GM20000 (cell line): Measurements from ENCODE around the gene TMEM240.

Experiments used
- DNase-seq: peaks from one replicate; pipeline ENCODE4 v3.0.0; 2012; ENCODE audit warnings: low spot score
- CTCF ChIP-seq: IDR thresholded peaks from 2 replicates; pipeline ENCODE4 v1.5.1; 2012; ENCODE audit warnings: mild to moderate bottlenecking, control low read depth; ENCODE audit errors: extremely low read depth, missing control alignments

Gene TMEM240

GRCh38 chr1:1550087-1550486 is 9.7 kb upstream of the TMEM240 start:
- no peak for TF ChIP-seq CTCF

GRCh38 chr1:1548591-1548990 is 8.2 kb upstream of the TMEM240 start:
- no peak for DNase-seq
- TF ChIP-seq CTCF: no peak

More at GRCh38 chr1:1550087-1550486, 9.7 kb upstream of the TMEM240 start:
- DNase-seq: no peak

- DNase-seq: no peak
- TF ChIP-seq CTCF: no peak
These were observed 7.1 kb upstream of the TMEM240 start for GRCh38 chr1:1547476-1547875.

GRCh38 chr1:1547011-1547410 is 6.6 kb upstream of the TMEM240 start:
- TF ChIP-seq CTCF: no peak
- no peak for DNase-seq

GRCh38 chr1:1545946-1546737 is 5.7 kb upstream of the TMEM240 start:
- no peak for TF ChIP-seq CTCF
- DNase-seq: no peak

GRCh38 chr1:1544544-1544943 is 4.1 kb upstream of the TMEM240 start:
- no peak for TF ChIP-seq CTCF
- DNase-seq: no peak

GRCh38 chr1:1543706-1544099 is 3.3 kb upstream of the TMEM240 start:
- TF ChIP-seq CTCF: no peak
- DNase-seq: no peak
